Raji (cell line): ENCODE data around the gene GPR84.

ENCODE experiments used
- POLR2A ChIP-seq: IDR thresholded peaks from 2 replicates; pipeline ENCODE4 v1.6.1; 2011; ENCODE audit warnings: low read depth, low read length, control low read depth; ENCODE audit not compliant: insufficient read depth

Gene GPR84

DNA sequence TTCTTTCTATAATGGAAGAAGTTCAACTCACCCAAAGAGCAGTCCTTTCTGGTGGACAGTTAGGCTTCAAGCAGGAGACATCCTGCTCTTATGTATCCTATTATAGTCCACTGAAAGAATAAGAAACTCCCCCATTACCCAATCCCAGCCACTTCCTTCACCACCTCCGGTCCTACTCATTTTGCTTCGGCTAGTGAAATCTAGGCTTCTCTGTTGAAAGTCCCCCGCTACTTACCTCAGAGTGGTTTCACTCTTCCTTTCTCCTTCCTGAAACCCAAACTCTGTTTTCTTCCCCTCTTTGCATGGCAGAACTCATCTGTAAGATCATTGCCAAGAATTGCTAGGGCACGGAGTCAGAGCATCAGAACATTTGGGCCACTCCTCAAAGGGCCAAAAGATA is at the start of gene GPR84:
Gene GPR84 (minus strand): TSS at position 74 of the 400 bp plus-strand sequence. CDS start 635 bp downstream, outside the sequence.
- TF ChIP-seq POLR2A, result no peak

DNA sequence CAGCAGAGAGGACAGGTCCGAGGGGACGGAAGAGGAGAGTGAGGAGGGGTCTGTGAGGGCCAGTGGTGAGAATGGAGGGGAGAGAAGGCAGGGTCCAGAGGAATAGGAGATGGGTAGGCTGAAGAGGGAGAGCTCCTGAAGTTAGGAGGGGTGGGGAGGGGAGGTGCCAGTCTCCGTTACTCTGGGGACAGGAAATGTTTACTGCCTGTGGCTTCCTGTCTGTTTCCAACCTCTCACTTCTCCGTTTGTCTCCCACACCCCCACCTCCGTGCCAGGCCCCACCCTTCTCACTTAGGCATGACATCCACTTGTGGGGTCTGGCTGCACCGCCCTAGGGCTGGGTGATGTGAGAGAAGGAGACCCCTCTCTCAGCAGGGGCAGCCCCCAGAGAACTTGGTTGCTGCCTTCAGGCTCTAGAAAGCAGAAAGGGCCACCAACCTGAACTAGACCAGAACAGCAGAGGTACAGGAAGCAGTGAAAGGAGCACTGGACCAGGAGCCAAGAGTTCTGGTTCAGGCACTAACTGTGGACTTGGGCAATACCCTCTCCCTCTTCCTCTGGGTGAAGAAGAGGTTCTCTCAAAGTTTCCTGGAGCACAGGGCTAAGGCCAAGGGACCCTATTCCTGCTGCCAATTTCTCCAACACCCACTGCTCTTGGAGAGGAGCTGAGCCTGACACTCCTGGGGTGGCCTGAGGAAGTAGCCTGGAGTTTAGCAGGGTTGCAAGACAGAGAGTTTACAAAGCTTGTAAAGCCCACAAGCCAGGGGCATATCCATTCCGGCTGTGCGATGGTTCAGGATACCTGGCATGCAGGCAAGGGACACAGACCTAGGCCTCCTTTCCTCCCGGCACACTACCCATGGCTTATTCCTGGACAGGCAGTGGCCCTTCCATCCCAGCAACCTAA is 49.3 kb upstream of the GPR84 start:
- no peak for TF ChIP-seq POLR2A

GRCh38 chr12:54412786-54413185 is 48.5 kb upstream of the GPR84 start:
- TF ChIP-seq POLR2A, result no peak

GRCh38 chr12:54412348-54412747 is 48.1 kb upstream of the GPR84 start:
- TF ChIP-seq POLR2A, result no peak

DNA sequence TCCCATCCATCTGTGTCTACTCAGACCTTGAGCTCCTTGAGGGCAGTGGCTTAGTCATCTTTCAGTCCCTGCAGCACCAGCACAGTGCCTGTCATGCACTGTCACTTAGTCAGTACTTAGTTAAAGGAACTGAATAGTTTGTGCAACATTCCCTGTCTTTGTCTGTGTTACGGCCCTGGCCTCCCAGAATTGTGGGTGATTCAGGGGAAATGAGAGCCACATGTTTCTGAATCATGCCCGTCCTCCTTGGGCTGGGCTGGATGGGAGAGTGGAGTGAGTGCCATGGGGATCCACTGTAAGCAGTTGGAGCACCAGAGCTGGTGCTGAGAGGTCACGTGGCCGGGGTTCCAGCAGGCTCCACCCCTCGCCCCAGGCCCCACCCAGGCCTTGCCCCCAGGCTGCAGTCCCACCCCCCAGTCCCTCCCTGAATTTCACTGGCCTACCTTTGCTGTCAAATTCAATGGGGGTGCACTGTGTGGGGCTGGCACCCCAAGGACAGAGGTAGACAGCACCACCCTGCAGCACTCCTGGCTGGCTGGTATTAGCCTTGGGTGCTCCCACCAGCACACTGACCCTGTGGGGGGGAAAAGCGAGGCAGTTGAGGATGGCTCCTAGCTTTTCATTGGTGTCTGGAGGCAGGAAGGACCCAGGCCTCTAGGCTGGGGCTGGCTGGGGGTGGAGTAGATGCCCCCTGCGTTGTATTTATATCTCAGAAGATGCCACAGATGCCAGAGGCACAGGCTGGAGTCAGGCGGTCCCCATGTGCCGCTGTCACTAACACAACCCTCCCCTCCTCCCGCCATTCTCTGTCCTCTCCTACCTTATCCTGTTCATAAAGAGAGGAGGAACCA is 47.3 kb upstream of the GPR84 start:
- TF ChIP-seq POLR2A, result no peak

DNA sequence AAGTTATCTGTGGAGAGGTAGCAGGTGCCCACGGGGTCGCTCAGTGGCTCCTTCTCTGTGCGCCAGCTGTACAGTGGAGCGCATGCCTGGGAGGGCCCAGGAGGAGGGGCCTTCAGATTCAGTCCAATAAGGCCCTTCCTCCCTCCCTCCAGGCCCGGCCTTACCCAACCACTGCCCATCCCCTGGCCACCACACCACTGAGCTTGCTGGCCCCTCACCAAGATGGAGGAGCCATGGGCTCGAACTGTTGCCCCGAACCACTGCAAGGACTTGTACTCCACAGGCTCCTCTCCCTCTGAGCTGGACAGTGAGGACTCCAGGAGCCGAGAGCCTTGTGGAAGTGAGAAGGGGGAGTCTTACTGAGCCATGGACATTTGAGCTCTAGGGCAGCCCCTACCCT is 45.0 kb upstream of the GPR84 start:
- no peak for TF ChIP-seq POLR2A

DNA sequence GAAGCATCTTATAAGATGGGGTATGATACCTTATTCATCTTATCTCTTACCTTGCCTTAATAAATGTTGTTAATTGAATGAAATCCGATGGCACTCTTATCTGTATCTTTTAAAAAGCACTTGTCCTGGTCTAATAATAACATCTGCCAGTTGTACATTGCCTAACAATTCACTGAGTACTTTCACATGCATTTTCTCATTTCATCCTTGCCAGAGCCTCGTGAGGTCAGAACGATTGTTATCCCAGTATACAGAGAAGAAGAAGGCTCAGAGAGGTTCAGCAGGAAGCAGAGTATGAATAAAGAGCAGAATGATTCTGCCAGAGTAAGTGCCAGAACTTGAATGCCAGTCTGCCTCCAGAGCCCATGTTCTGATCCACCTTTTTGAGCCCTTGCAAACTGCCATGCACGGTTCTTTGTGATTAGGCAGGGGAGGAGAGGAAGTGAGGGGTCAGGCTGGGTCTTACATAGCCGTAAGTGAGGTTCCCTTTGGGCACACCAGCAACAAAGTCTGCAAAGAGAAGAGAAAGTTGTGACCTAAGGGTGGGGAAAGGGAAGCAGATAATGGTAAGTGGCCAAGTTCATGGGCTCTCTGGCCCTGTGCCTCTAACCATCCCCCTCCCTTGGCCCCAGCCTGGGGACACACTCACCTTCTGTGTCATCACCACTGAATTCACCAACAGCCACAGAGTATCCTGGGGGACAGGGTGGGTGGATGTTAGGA is 43.1 kb upstream of the GPR84 start:
- TF ChIP-seq POLR2A, result no peak

GRCh38 chr12:54405573-54405972 is 41.3 kb upstream of the GPR84 start:
- no peak for TF ChIP-seq POLR2A

DNA sequence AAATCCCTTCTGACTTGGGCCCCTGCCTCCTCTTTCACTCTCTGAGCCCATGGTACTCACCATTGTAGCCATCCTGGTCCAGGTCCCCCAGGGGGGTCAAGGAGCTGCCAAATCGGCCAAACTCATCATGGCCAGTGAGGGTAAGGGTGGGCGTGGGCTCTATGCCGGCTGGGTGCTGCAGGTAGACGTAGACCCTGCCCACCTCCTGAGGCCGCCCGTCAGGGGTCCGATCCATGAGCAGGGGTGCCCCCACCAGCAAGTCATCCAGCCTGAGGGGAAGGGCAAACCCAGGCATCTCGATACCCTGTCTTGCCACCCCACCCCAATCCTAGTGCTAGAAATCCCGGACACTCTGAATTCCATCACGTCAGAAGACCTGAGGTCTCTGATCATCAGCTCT is 40.8 kb upstream of the GPR84 start:
- TF ChIP-seq POLR2A, result no peak

- no peak for TF ChIP-seq POLR2A
Observed at GRCh38 chr12:54404061-54405004, 40.0 kb upstream of the GPR84 start.

- TF ChIP-seq POLR2A, result no peak
Observed at GRCh38 chr12:54401119-54401518, 36.8 kb upstream of the GPR84 start.

- TF ChIP-seq POLR2A, result no peak
Observed at GRCh38 chr12:54398995-54399793, 34.9 kb upstream of the GPR84 start.

DNA sequence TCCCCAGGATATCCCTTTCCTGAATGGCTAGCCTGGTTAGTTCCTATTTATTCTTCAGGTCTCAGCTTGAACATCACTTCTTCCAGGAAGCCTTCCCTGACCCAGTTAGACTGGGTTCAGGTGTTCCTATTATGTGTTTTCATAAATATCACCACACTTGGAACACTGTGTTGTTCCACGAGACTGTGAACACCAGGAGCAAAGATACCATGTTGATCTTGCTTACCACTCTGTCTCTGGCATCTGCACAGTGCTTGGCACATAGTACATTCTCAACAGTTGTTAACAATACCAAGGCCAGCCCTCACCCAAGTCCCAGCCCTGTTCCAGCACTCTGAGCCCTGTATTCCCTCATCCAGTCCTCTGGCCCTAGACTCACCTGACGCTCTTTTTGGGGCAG is 33.9 kb upstream of the GPR84 start:
- TF ChIP-seq POLR2A, result no peak
